ENCODE measurements around the gene TAAR8.
"Not testable (repeated sequence)": the region's sequence is repeated elsewhere in the genome, so short reads cannot be mapped to it uniquely, and the experiment has no call there.

TAAR8 gene

DNA sequence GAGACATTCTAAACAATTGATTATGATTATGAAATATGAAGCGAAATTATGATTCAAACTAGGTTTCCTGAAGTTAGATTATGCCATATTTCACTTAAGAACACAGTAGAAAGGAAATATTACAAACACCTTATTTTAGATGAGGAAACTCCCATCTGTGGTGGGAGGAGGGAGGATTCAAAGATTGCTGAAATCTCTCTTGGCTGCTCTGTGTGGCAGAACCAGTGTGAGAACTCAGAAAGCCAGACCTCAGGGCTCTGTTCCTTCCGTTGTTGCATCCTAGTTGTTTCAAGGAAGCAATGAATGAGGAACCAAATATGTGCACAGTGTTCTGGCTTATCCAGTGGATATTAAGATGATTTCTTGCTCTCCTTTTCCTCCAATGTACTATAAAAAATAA lies 35.0 kb downstream of the TAAR8 start:
- H3K36me3 ChIP-seq (ENCODE audit: control insufficient read depth, insufficient read depth, low read length): no peaks in the 10 kb centered on the region
- H3K4me1 ChIP-seq (ENCODE audit: control insufficient read depth, insufficient read depth, low read length): peaks cover 2% of the 10 kb centered on the region; the same call in 1 of the 2 replicates
- no peak overlapping the region for H3K9ac ChIP-seq (ENCODE audit: low read depth, low read length)
- no peaks in the 10 kb centered on the region for H3K27me3 ChIP-seq (ENCODE audit: control insufficient read depth, insufficient read depth, low read length)
- no peaks in the 10 kb centered on the region for H3K9me3 ChIP-seq (ENCODE audit: control insufficient read depth, insufficient read depth, low read length)
- H3K4me3 ChIP-seq (ENCODE audit: low read depth, low read length): no peak overlapping the region
- no peak overlapping the region for H3K27ac ChIP-seq (ENCODE audit: low read depth, low read length)

DNA sequence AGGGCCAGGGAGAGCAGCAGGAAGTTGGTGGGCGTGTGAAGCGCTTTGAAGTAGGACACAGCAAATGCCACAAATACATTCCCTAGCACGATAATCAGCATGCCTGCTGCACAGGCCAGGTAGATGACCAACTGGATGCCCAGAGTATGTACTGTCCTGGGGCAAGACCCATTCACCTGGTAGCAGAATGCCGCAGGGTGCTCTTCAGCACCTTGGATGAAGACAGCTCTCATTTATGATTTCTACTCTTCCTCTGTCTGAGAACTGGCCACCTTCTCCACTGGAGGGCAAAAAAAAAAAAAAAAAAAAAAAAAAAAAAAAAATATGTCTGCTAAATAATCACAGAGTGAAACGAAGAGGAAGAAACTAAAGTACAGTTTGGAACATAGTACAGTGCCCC lies 37.0 kb downstream of the TAAR8 start, which contains the start of gene TAAR5:
TSS of gene TAAR5 (minus strand) at position 288 of the 400 bp plus-strand sequence. CDS start at position 233, 55 bp downstream.
- Histone ChIP-seq H3K4me3 (ENCODE audit: low read depth, low read length) (no peak within 1 kb of the TSS), H3K27ac (ENCODE audit: low read depth, low read length) (no peak within 1 kb of the TSS), H3K4me1 (ENCODE audit: control insufficient read depth, insufficient read depth, low read length) (no peaks in the 10 kb centered on the region), H3K36me3 (ENCODE audit: control insufficient read depth, insufficient read depth, low read length) (no peaks in the 10 kb centered on the region), H3K27me3 (ENCODE audit: control insufficient read depth, insufficient read depth, low read length) (no peaks in the 10 kb centered on the region), H3K9me3 (ENCODE audit: control insufficient read depth, insufficient read depth, low read length) (no peaks in the 10 kb centered on the region), H3K9ac (ENCODE audit: low read depth, low read length) (no peak within 1 kb of the TSS)

DNA sequence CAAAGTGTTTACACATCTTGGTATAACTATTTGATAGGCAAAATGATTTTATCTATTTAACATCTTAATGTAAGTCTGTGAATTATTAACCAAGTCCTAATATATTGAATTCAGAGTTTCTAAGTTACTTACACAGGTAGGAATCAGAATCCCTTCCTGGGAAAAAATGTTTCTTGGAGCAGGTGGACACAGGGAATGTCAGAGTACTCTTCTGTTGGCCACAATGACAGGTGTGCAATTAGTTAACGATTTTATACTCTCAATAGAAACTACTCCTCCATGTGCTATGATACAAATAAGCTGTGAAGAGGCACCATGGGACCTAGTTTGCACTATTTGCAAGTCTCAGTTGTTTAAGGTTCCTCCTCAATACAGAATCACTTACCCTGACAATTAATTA lies 37.9 kb downstream of the TAAR8 start:
- no peak overlapping the region for H3K27ac ChIP-seq (ENCODE audit: low read depth, low read length)
- no peaks in the 10 kb centered on the region for H3K9me3 ChIP-seq (ENCODE audit: control insufficient read depth, insufficient read depth, low read length)
- H3K36me3 ChIP-seq (ENCODE audit: control insufficient read depth, insufficient read depth, low read length): no peaks in the 10 kb centered on the region
- no peaks in the 10 kb centered on the region for H3K4me1 ChIP-seq (ENCODE audit: control insufficient read depth, insufficient read depth, low read length)
- no peak overlapping the region for H3K4me3 ChIP-seq (ENCODE audit: low read depth, low read length)
- H3K9ac ChIP-seq (ENCODE audit: low read depth, low read length): no peak overlapping the region
- H3K27me3 ChIP-seq (ENCODE audit: control insufficient read depth, insufficient read depth, low read length): no peaks in the 10 kb centered on the region

DNA sequence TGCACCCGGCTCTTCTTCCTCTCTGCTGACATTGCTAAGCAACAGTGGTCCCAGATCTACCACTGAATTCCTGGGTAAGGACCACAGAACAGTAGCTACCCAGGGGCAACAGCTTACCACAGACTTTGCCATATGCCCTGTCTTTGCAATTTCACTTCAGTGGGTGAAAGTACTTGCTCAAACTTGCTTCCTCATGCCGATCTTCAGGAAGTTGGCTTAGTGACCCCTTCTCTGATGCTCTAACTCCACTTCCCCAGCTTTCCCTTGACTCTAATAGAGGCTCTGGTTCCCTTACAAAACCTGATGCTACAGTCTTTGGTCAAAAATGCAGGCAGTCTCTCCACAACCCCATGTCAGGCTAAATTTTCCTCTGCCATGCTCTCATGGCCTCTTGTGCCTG lies 40.4 kb downstream of the TAAR8 start:
- Histone ChIP-seq H3K9ac (ENCODE audit: low read depth, low read length) (no peak overlapping the region), H3K4me1 (ENCODE audit: control insufficient read depth, insufficient read depth, low read length) (no peaks in the 10 kb centered on the region), H3K27ac (ENCODE audit: low read depth, low read length) (no peak overlapping the region), H3K36me3 (ENCODE audit: control insufficient read depth, insufficient read depth, low read length) (no peaks in the 10 kb centered on the region), H3K9me3 (ENCODE audit: control insufficient read depth, insufficient read depth, low read length) (no peaks in the 10 kb centered on the region), H3K27me3 (ENCODE audit: control insufficient read depth, insufficient read depth, low read length) (no peaks in the 10 kb centered on the region), H3K4me3 (ENCODE audit: low read depth, low read length) (no peak overlapping the region)

DNA sequence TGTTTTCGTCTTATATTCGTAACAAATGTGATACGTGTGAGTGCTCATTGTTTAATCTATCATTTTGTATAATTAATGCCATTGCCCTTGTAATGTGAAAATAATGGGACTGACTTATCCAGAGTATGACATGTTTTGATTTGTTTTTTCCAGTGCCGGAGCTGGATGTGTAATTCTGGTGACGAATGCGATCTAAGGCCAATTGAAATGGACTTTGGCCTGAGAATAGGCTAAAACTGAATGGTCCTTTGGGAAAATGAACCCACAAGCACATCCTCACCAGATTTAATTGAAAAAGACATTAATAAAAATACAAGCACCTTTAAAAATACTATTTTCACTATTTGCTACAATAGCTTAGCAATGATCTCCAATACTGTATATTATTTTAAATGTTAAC lies 43.7 kb downstream of the TAAR8 start:
- Histone ChIP-seq H3K9ac (ENCODE audit: low read depth, low read length) (no peak overlapping the region), H3K27ac (ENCODE audit: low read depth, low read length) (no peak overlapping the region), H3K4me1 (ENCODE audit: control insufficient read depth, insufficient read depth, low read length) (no peaks in the 10 kb centered on the region), H3K4me3 (ENCODE audit: low read depth, low read length) (no peak overlapping the region), H3K9me3 (ENCODE audit: control insufficient read depth, insufficient read depth, low read length) (no peaks in the 10 kb centered on the region), H3K27me3 (ENCODE audit: control insufficient read depth, insufficient read depth, low read length) (no peaks in the 10 kb centered on the region), H3K36me3 (ENCODE audit: control insufficient read depth, insufficient read depth, low read length) (no peaks in the 10 kb centered on the region)

DNA sequence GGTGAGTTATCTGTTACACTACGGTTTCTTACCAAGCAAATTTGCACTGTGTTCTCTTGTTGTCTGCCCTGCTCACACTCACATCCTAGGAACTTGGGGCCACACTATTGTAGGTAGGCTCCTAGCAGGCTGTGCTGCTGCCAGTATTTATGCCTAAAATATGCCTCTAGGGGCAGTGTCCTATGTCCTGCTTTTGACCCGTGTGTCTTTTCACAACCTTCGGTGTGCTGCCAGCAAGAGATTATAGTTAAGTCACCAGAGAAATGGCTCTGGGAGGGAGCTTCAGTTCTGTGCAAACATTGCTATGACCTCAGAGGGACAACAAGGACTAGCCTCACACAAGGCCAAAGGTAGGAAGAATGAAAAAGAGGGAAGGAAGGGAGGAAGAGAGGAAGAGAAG lies 46.0 kb downstream of the TAAR8 start:
- Histone ChIP-seq H3K9ac (ENCODE audit: low read depth, low read length) (no peak overlapping the region), H3K27ac (ENCODE audit: low read depth, low read length) (no peak overlapping the region), H3K4me3 (ENCODE audit: low read depth, low read length) (no peak overlapping the region), H3K9me3 (ENCODE audit: control insufficient read depth, insufficient read depth, low read length) (no peaks in the 10 kb centered on the region), H3K27me3 (ENCODE audit: control insufficient read depth, insufficient read depth, low read length) (no peaks in the 10 kb centered on the region), H3K4me1 (ENCODE audit: control insufficient read depth, insufficient read depth, low read length) (no peaks in the 10 kb centered on the region), H3K36me3 (ENCODE audit: control insufficient read depth, insufficient read depth, low read length) (no peaks in the 10 kb centered on the region)

DNA sequence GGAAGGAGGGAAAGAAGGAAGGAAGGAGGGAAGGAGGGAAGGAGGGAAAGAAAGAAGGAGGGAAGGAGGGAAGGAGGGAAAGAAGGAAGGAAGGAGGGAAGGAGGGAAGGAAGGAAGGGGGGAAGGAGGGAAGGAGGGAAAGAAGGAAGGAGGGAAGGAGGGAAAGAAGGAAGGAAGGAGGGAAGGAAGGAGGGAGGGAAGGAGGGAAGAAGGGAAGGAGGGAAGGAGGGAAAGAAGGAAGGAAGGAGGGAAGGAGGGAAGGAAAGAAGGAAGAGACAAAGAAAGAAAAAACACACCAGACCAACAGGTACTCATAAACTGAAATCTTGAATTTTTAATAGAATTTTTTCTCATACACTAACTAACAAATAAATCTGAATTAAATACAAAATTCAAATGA lies 48.4 kb downstream of the TAAR8 start:
- not testable (repeated sequence) for H3K27me3 ChIP-seq (ENCODE audit: control insufficient read depth, insufficient read depth, low read length); H3K4me3 ChIP-seq (ENCODE audit: low read depth, low read length); H3K9ac ChIP-seq (ENCODE audit: low read depth, low read length); H3K36me3 ChIP-seq (ENCODE audit: control insufficient read depth, insufficient read depth, low read length); H3K9me3 ChIP-seq (ENCODE audit: control insufficient read depth, insufficient read depth, low read length); H3K4me1 ChIP-seq (ENCODE audit: control insufficient read depth, insufficient read depth, low read length); H3K27ac ChIP-seq (ENCODE audit: low read depth, low read length)
